Measurements from ENCODE around the gene EPN2. TPM values are rescaled to one million over a fixed set of nuclear protein-coding genes. Genes with fewer than 3 reads are reported as not detected.
A peak's percentile ranks its signal among the peaks of the same experiment; 100 is the strongest.
"Not testable (repeated sequence)": the region's sequence is repeated elsewhere in the genome, so short reads cannot be mapped to it uniquely, and the experiment has no call there.

Gene EPN2
- total RNA-seq, 4 donors from 2014 or later = 25.6 to 145 (median 84.1) TPM

DNA sequence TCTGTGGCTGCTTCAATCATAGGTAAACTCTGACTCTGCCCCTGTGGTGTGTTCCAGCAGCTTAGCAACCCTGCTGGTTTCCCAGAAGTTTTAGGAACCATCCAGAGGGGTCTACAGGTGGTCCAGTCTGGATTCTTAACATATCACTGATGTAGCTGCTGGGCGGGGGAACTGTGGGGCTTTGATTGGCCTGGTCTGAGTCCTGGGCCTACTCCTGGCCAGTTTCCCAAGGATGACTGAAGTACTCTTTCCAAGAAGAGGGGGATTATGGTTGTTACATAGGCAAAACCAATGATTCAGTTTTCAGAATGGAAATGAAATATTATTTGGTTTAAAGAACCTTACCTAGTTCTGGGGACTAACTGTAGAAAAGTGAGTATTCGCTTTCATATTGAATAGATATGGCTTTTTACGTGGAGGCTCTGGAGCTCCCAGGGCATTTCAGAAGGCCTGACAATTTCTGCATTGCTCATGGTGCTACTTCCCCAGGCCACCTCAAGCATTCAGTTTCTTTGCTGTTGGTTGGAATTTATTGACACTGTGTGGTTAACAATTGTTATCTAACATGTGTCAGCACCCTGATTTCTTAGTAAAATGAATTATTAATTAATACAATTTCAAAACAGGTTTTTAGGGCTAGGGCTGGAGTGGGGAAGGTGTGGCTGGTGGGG, 38.4 kb downstream of the EPN2 start:
- H3K27ac ChIP-seq = peak overlapping the region; percentile 28 to 88
- peaks cover 0 to 10% of the 10 kb centered on the region in 2 donors for H3K4me1 ChIP-seq
- TF ChIP-seq POLR2A (IDR thresholded peaks at IDR 0.05) (no peak), CTCF (IDR thresholded peaks at IDR 0.05) (no peak)

DNA sequence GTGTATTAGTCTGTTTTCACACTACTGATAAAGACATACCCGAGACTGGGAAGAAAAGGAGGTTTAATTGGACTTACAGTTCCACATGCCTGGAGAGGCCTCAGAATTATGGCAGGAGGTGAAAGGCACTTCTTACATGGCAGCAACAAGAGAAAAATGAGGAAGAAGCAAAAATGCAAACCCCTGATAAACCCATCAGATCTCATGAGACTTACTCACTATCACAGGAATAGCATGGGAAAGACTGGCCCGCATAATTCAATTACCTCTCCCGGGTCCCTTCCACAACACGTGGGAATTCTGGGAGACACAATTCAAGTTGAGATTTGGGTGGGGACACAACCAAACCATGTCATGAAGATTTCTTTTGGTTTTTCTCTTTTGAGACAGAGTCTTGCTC, 41.1 kb downstream of the EPN2 start:
- DNase-seq; H3K27me3 ChIP-seq; H3K4me1 ChIP-seq; H3K36me3 ChIP-seq; H3K9me3 ChIP-seq; H3K4me3 ChIP-seq; intact Hi-C loops (cut with DNase I; ENCODE audit: low total_unique reads): not testable (repeated sequence)
- peak overlapping the region in 1 of 2 donors; percentile 55 for H3K27ac ChIP-seq

More for the DNA sequence above, 38.4 kb downstream of the EPN2 start:
- Histone ChIP-seq H3K4me3 (no peak overlapping the region), H3K9me3 (no peaks in the 10 kb centered on the region), H3K27me3 (no peaks in the 10 kb centered on the region), H3K36me3 (no peaks in the 10 kb centered on the region)
- intact Hi-C loops (cut with DNase I; ENCODE audit: low total_unique reads) = no loop called here
- no peak for DNase-seq

DNA sequence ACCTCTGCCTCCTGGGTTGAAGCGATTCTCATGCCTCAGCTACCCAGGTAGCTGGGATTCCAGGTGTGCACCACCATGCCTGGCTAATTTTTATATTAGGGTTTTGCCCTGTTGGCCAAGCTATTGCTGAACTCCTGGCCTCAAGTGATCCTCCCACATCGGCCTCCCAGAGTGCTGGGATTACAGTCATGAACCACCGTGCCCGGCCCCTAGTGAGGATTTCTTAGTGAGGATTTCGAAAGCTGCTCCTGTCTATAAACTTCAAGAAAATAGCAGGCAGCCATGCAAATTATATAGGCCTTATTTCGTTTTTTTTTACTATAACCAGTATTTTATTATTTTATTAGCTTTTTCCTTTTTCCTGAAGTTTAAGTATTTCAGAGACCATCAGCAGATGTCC, 41.6 kb downstream of the EPN2 start:
- Histone ChIP-seq H3K9me3 (no peaks in the 10 kb centered on the region), H3K27me3 (no peaks in the 10 kb centered on the region), H3K4me1 (peaks cover 0 to 3% of the 10 kb centered on the region in 2 donors), H3K27ac (peak overlapping the region in 1 of 2 donors; percentile 55), H3K4me3 (no peak overlapping the region), H3K36me3 (no peaks in the 10 kb centered on the region)
- DNase-seq = no peak
- intact Hi-C loops (cut with DNase I; ENCODE audit: low total_unique reads) = no loop called here
- TF ChIP-seq POLR2A (IDR thresholded peaks at IDR 0.05) (no peak), CTCF (IDR thresholded peaks at IDR 0.05) (no peak)

DNA sequence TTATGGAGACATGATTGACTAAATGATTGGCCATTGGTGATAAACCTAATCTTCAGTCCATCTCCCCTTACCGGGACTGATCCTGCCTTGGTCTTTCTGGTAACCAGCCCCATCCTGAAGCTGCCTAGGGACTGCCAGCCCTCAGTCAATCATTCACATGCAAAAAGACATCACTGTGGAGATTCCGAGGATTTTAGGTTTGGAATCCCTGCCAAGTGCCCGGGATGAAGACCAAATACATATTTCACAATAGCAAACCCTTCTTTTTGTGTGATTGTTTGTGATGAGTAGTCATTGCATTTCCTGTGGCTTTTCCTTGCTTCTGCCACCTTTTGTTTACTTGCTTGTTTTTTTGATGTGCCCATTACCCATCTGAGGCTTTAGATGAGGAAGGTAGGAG, 44.0 kb downstream of the EPN2 start:
- Histone ChIP-seq H3K36me3 (no peaks in the 10 kb centered on the region), H3K4me1 (peaks cover 0 to 3% of the 10 kb centered on the region in 2 donors), H3K27me3 (no peaks in the 10 kb centered on the region), H3K4me3 (no peak overlapping the region), H3K27ac (peak overlapping the region in 1 of 2 donors; percentile 62), H3K9me3 (no peaks in the 10 kb centered on the region)
- TF ChIP-seq POLR2A (IDR thresholded peaks at IDR 0.05) = no peak
- DNase-seq = no peak
- intact Hi-C loops (cut with DNase I; ENCODE audit: low total_unique reads) = no loop called here

DNA sequence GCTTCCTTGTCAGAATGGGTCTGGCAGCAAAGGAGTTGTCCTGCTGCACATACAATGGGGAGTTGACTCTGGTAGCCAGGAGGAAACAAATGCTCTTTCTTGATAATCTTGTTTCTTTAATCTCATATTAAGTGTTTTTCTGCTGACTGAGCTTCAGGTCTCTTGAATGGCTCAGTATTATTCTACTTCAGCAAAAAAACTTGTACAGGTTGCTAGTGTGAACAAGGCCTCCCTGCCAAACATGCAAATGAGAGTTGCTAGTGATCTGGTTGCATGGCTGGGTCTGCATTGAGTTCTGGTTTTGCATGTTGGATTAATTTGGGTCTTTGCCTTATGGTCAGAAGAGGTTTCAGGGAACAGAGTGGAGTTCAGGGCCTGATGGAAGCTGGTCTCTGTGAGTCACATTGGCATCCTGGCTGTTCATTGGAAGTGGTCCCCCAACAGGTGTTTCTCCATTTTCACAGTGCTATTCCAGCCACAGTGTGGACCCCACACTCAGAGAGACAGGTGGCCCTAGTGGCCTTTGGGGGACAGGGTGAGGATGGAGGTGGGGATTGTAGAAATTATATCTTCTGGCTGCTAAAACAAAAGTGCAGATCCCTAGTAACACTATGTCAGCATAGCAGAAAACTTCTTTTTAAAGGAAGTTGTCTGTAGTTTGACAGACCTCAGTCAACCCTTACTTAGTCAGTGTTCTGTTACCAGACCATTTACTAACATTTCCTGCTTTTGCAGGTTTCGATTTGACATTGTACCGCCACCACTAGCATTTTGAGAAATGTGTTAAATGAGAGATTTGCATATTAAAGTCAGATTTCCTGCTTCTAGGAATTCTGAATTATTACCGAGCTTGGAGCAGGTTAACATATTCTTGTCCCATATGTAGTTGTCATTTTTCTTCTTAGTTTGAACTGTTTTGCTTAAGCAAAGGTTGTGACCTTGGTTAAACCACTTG, 47.1 kb downstream of the EPN2 start:
- intact Hi-C loops (cut with DNase I; ENCODE audit: low total_unique reads) = no loop called here
- TF ChIP-seq CTCF (IDR thresholded peaks at IDR 0.05) = no peak
- no peak for TF ChIP-seq POLR2A (IDR thresholded peaks at IDR 0.05)
- Histone ChIP-seq H3K9me3 (no peaks in the 10 kb centered on the region), H3K27ac (peak overlapping the region in 1 of 2 donors; percentile 62), H3K4me3 (no peak overlapping the region), H3K27me3 (no peaks in the 10 kb centered on the region), H3K4me1 (peaks cover 0 to 3% of the 10 kb centered on the region in 2 donors), H3K36me3 (no peaks in the 10 kb centered on the region)
- no peak for DNase-seq

All from uterus (tissue), 4 donors.